Retinal pigment epithelial cell (primary cell): ENCODE results near the gene PSMD12.

Source experiments
- DNase-seq: peaks from one replicate; pipeline ENCODE4 v3.0.0-alpha.2; 2010; ENCODE audit warnings: low read depth
- H3K4me3 ChIP-seq: 2 replicates; pipeline ENCODE4 v1.5.1; 2011; ENCODE audit warnings: mild to moderate bottlenecking, low read length, control low read depth, moderate library complexity
- CTCF ChIP-seq: conservative IDR thresholded peaks from 2 replicates; pipeline ENCODE4 v1.5.1; 2011; ENCODE audit warnings: low read depth, low read length, control low read depth, inconsistent platforms

PSMD12 gene

GRCh38 chr17:67376415-67376736 is 10.0 kb upstream of the PSMD12 start:
- peak overlapping the region; percentile 84 for H3K4me3 ChIP-seq
- DNase-seq, result no peak
- no peak for TF ChIP-seq CTCF

- no peak for DNase-seq
- H3K4me3 ChIP-seq, result no peak overlapping the region
- no peak for TF ChIP-seq CTCF
These were observed 9.3 kb upstream of the PSMD12 start for GRCh38 chr17:67375716-67376115.

- no peak for DNase-seq
- H3K4me3 ChIP-seq, result no peak overlapping the region
- TF ChIP-seq CTCF, result no peak
These were observed 8.7 kb upstream of the PSMD12 start for GRCh38 chr17:67375054-67375427.

- no peak for DNase-seq
- H3K4me3 ChIP-seq, result no peak overlapping the region
- TF ChIP-seq CTCF, result peak; percentile 91
These were observed 8.1 kb upstream of the PSMD12 start for GRCh38 chr17:67374329-67375053.

- no peak for TF ChIP-seq CTCF
- H3K4me3 ChIP-seq, result no peak overlapping the region
- no peak for DNase-seq
These were observed 6.4 kb upstream of the PSMD12 start for GRCh38 chr17:67372751-67373150.

GRCh38 chr17:67369676-67370075 is 3.3 kb upstream of the PSMD12 start:
- DNase-seq, result no peak
- H3K4me3 ChIP-seq, result no peak overlapping the region
- no peak for TF ChIP-seq CTCF

- no peak for TF ChIP-seq CTCF
- peak overlapping the region; percentile 99 for H3K4me3 ChIP-seq
- no peak for DNase-seq
These were observed 612 bp downstream of the PSMD12 start for GRCh38 chr17:67365738-67366192.
